Measurements from ENCODE around the gene WWTR1. TPM values are rescaled to one million over a fixed set of nuclear protein-coding genes. Genes with fewer than 3 reads are reported as not detected.
A peak's percentile ranks its signal among the peaks of the same experiment; 100 is the strongest.

WWTR1 gene
- total and polyA plus RNA-seq, 4 donors, result 93.5 to 225 (median 131) TPM

DNA sequence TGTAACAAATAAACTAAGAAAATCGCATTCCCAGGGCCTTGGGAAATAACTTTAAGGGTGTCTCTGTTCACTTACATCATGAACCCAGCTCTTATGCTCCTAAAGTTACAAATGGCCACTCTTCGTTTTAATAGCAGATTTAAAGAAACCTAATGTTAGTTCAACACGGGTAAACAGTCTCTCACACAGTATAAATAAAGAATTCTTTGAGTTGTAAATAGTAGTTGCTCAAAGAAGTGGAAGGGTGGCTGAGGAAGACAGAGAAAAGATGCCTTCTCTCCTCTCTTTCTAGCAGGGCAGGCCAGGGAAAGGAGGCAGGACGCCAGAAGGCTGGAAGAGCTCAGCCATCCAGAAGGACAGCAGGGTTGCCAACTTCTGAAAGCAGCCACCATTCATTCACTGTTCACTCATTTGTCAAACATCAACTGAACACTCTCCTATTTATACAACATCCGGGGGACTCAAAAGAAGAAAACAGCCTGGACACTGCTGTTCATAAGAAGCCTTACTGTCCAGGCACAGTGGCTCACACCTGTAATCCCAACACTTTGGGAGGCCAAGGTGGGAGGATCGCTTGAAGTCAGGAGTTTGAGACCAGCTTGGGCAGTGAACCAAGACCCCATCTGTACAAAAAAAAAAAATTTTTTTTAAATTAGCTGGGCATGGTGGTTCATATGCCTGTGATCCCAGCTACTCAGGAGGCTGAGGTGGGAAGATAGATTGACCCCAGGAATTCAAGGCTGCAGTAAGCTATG lies 47.3 kb downstream of the WWTR1 start:
- no peak overlapping the region for H3K27ac ChIP-seq (ENCODE audit: low read depth in 1 of 2, low read length in 2 of 2)
- no peaks in the 10 kb centered on the region for H3K9me3 ChIP-seq (ENCODE audit: control insufficient read depth, low read length)
- H3K27me3 ChIP-seq (ENCODE audit: control insufficient read depth in 1 of 2, insufficient read depth in 2 of 2, low read length in 1 of 2), result no peaks in the 10 kb centered on the region
- WGBS, 2 donors, result 21 to 24% methylated on average over 6 of the region's 6 CpGs
- peak; percentile 61 for ATAC-seq (ENCODE audit: low FRiP score)
- H3K4me1 ChIP-seq (ENCODE audit: control insufficient read depth in 1 of 2, insufficient read depth in 2 of 2, low read length in 2 of 2), result peaks cover 6 to 9% of the 10 kb centered on the region in 2 donors
- no peak for DNase-seq
- intact Hi-C loops (cut with DNase I), result no loop called here
- H3K36me3 ChIP-seq (ENCODE audit: control insufficient read depth in 1 of 2, insufficient read depth in 2 of 2, low read length in 1 of 2), result no peaks in the 10 kb centered on the region
- no peak overlapping the region for H3K4me3 ChIP-seq (ENCODE audit: low read length in 2 of 2)

DNA sequence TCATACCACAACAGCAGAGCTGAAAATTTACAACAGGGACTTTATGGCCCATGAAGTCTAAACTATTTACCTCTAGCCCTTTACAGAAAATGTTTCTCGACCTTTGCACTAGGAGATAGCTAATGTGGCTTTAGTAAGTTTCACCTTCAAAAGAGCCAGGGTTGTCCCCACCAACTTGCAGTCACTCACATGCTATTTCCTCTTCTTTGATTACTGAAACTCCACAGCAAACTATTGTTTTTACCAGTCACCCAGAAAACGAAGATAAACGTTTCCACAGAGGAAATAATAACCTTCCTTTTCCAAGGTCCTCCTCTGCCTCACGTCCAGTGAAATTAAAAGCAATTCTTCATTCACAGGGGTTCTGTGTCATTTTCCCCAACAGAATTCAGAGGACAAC lies 48.2 kb downstream of the WWTR1 start:
- Histone ChIP-seq H3K9me3 (ENCODE audit: control insufficient read depth, low read length) (no peaks in the 10 kb centered on the region), H3K27ac (ENCODE audit: low read depth in 1 of 2, low read length in 2 of 2) (no peak overlapping the region), H3K36me3 (ENCODE audit: control insufficient read depth in 1 of 2, insufficient read depth in 2 of 2, low read length in 1 of 2) (no peaks in the 10 kb centered on the region), H3K27me3 (ENCODE audit: control insufficient read depth in 1 of 2, insufficient read depth in 2 of 2, low read length in 1 of 2) (no peaks in the 10 kb centered on the region), H3K4me1 (ENCODE audit: control insufficient read depth in 1 of 2, insufficient read depth in 2 of 2, low read length in 2 of 2) (peaks cover 9 to 12% of the 10 kb centered on the region in 2 donors), H3K4me3 (ENCODE audit: low read length in 2 of 2) (no peak overlapping the region)
- intact Hi-C loops (cut with DNase I), result no loop called here
- no peak for DNase-seq
- 10 to 17% methylated on average over 4 of the region's 4 CpGs for WGBS, 2 donors
- ATAC-seq (ENCODE audit: low FRiP score), result no peak

DNA sequence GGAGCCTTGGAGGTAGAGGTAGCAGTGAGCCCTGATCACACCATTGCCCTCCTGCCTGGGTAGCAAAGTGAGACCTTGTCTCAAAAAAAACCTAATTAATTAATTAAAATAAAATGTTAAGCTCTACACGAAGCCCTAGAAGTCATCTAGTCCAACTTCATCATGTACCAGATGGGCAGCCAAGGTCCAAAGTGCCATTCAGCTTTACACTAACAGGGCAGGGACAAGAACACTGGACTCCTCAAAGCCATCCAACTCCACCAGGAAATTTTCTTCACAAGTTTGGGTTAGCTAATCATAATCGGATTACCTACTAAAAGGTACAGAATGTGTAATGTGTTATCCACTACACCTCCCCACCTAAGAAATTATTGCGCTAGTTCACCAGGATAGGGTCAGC lies 48.8 kb downstream of the WWTR1 start:
- H3K9me3 ChIP-seq (ENCODE audit: control insufficient read depth, low read length), result no peaks in the 10 kb centered on the region
- peaks cover 8 to 12% of the 10 kb centered on the region in 2 donors for H3K4me1 ChIP-seq (ENCODE audit: control insufficient read depth in 1 of 2, insufficient read depth in 2 of 2, low read length in 2 of 2)
- no peaks in the 10 kb centered on the region for H3K36me3 ChIP-seq (ENCODE audit: control insufficient read depth in 1 of 2, insufficient read depth in 2 of 2, low read length in 1 of 2)
- H3K27me3 ChIP-seq (ENCODE audit: control insufficient read depth in 1 of 2, insufficient read depth in 2 of 2, low read length in 1 of 2), result no peaks in the 10 kb centered on the region
- WGBS, 2 donors, result 69 to 73% methylated on average over 3 of the region's 3 CpGs
- DNase-seq (no peak), ATAC-seq (ENCODE audit: low FRiP score) (no peak)
- no peak overlapping the region for H3K4me3 ChIP-seq (ENCODE audit: low read length in 2 of 2)
- intact Hi-C loops (cut with DNase I), result no loop called here
- H3K27ac ChIP-seq (ENCODE audit: low read depth in 1 of 2, low read length in 2 of 2), result no peak overlapping the region

DNA sequence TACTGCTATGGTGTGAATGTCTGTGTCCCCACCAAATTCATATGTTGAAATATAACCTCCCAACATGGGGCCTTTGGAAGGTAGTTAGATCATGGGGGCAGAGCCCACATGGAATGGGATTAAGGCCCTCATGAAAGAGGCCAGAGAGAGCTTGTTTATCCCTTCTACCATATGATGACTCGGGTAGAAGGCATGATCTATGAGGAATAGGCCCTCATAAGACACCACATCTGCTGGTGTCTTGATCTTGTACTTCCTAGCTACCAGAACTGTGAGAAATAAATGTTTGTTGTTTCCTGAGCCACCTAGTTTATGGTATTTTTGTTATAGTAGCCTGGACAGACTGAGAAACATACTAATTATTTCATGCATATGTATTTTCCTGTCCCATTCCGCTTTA lies 51.9 kb downstream of the WWTR1 start:
- H3K4me3 ChIP-seq (ENCODE audit: low read length in 2 of 2), result no peak overlapping the region
- peaks cover 4 to 13% of the 10 kb centered on the region in 2 donors for H3K4me1 ChIP-seq (ENCODE audit: control insufficient read depth in 1 of 2, insufficient read depth in 2 of 2, low read length in 2 of 2)
- H3K36me3 ChIP-seq (ENCODE audit: control insufficient read depth in 1 of 2, insufficient read depth in 2 of 2, low read length in 1 of 2), result no peaks in the 10 kb centered on the region
- H3K27ac ChIP-seq (ENCODE audit: low read depth in 1 of 2, low read length in 2 of 2), result no peak overlapping the region
- no peaks in the 10 kb centered on the region for H3K9me3 ChIP-seq (ENCODE audit: control insufficient read depth, low read length)
- DNase-seq (no peak), ATAC-seq (ENCODE audit: low FRiP score) (no peak)
- no peaks in the 10 kb centered on the region for H3K27me3 ChIP-seq (ENCODE audit: control insufficient read depth in 1 of 2, insufficient read depth in 2 of 2, low read length in 1 of 2)
- 84 to 86% methylated on average over 2 of the region's 2 CpGs for WGBS, 2 donors
- intact Hi-C loops (cut with DNase I), result no loop called here

DNA sequence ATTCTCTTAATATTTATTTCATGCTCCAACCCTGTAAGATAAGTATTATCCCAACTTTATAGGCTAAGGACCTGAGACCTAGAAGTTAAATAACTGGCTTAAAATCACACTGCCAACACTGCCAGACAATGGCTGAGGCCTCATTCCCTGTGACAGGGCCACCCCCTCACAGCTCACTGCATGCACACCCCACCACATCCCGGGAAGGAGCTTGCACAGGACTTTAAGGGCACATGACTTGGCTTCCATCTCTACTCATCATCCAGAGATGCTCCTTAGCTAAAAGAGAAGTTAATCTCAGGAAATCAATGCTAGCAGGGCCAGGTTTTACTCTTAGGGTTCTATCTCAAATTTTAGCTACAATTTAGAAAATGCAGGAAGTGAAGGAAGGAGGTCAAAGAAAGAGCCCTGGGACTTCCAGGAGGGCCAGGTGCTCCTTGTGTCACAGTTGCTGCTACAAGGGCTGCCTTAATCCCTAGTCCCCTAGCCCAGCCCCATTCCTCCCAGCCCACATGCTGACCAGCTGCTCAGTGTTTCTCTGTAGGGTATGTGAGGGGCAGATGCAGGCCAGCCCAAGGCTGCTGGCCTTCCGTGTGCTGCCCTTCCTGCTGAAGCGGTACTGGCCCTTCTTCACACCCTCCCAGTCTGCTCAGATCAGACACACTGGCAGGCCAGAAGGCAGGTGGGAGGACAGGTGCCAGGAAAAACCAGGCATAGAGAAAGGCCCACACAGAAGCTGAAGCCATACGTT lies 53.5 kb downstream of the WWTR1 start:
- peaks cover 4 to 11% of the 10 kb centered on the region in 2 donors for H3K4me1 ChIP-seq (ENCODE audit: control insufficient read depth in 1 of 2, insufficient read depth in 2 of 2, low read length in 2 of 2)
- intact Hi-C loops (cut with DNase I), result no loop called here
- no peaks in the 10 kb centered on the region for H3K36me3 ChIP-seq (ENCODE audit: control insufficient read depth in 1 of 2, insufficient read depth in 2 of 2, low read length in 1 of 2)
- peak overlapping the region in 1 of 2 donors; percentile 41 for H3K27ac ChIP-seq (ENCODE audit: low read depth in 1 of 2, low read length in 2 of 2)
- H3K4me3 ChIP-seq (ENCODE audit: low read length in 2 of 2), result no peak overlapping the region
- DNase-seq (no peak), ATAC-seq (ENCODE audit: low FRiP score) (no peak)
- no peaks in the 10 kb centered on the region for H3K9me3 ChIP-seq (ENCODE audit: control insufficient read depth, low read length)
- WGBS, 2 donors, result 37 to 44% methylated on average over 4 of the region's 4 CpGs
- no peaks in the 10 kb centered on the region for H3K27me3 ChIP-seq (ENCODE audit: control insufficient read depth in 1 of 2, insufficient read depth in 2 of 2, low read length in 1 of 2)

DNA sequence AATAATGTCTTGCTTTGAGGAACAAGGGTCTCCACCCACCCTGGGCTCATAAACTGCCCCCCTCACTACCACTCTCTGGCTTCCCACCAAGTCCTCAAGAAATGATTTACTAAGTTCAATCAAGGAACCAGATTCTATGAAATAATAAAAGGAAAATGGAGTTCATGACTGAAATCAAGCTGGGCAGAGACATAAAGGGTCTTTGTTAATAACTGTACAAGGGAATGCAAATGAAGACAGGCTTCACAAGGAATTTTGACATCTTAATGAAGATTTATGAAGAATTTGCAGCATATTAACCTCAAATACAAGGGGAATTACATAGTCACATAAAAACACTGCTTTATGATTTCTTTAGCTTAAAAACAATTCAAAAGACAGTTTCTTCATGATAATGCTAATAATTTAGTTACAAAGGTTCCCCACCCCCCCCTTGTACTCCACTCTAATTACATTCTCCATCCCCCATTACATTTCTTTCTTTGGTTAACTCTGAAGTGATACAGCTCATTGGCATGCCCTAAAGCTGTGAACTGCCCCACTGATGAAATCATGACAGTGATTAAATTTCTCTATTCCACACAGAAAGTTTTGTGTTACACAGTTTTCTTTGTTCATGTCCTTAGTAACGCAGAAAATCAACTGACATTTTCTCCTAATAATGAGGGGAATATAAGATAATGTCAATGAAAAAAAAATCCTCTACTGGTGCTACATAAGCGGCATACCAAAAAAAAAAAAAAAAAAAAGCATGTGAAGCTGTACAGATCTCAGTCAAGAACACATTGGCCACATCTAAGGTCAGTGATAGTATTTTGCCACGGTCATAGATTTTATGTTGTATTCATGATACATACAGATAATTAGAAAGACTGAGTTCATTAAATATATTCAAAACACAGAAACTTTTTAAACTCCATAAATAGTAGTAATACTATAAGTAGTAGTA lies 54.4 kb downstream of the WWTR1 start:
- ATAC-seq (ENCODE audit: low FRiP score) (no peak), DNase-seq (no peak)
- no peak overlapping the region for H3K4me3 ChIP-seq (ENCODE audit: low read length in 2 of 2)
- peaks cover 4 to 11% of the 10 kb centered on the region in 2 donors for H3K4me1 ChIP-seq (ENCODE audit: control insufficient read depth in 1 of 2, insufficient read depth in 2 of 2, low read length in 2 of 2)
- H3K27me3 ChIP-seq (ENCODE audit: control insufficient read depth in 1 of 2, insufficient read depth in 2 of 2, low read length in 1 of 2), result no peaks in the 10 kb centered on the region
- H3K36me3 ChIP-seq (ENCODE audit: control insufficient read depth in 1 of 2, insufficient read depth in 2 of 2, low read length in 1 of 2), result no peaks in the 10 kb centered on the region
- intact Hi-C loops (cut with DNase I), result no loop called here
- no peak overlapping the region for H3K27ac ChIP-seq (ENCODE audit: low read depth in 1 of 2, low read length in 2 of 2)
- H3K9me3 ChIP-seq (ENCODE audit: control insufficient read depth, low read length), result no peaks in the 10 kb centered on the region
- 13 to 17% methylated on average over 3 of the region's 3 CpGs for WGBS, 2 donors

DNA sequence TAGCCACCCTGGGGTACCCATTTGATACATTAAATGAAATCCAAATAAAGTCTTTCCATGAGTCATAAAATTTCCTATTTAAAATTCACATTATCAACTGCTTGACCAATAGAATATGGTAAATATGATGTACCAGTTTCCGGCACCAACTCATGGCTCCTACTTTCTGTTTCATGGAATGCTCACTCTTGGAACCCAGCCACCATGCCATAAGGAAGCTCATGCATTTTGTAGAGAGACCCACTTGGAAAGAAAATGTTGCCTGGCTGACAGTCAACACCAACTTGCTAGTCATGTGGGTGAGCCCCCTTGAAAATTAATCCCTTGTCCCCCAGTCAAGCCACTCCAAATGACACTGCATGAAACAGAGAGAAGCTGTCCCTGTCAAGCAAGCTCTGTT lies 57.2 kb downstream of the WWTR1 start:
- no peak for ATAC-seq (ENCODE audit: low FRiP score)
- Histone ChIP-seq H3K27ac (ENCODE audit: low read depth in 1 of 2, low read length in 2 of 2) (peak overlapping the region in 1 of 2 donors; percentile 36), H3K4me1 (ENCODE audit: control insufficient read depth in 1 of 2, insufficient read depth in 2 of 2, low read length in 2 of 2) (peaks cover 9 to 19% of the 10 kb centered on the region in 2 donors), H3K27me3 (ENCODE audit: control insufficient read depth in 1 of 2, insufficient read depth in 2 of 2, low read length in 1 of 2) (no peaks in the 10 kb centered on the region), H3K36me3 (ENCODE audit: control insufficient read depth in 1 of 2, insufficient read depth in 2 of 2, low read length in 1 of 2) (no peaks in the 10 kb centered on the region), H3K9me3 (ENCODE audit: control insufficient read depth, low read length) (no peaks in the 10 kb centered on the region), H3K4me3 (ENCODE audit: low read length in 2 of 2) (no peak overlapping the region)
- intact Hi-C loops (cut with DNase I), result no loop called here
- DNase-seq, result no peak
- 37 to 52% methylated on average over 1 of the region's 1 CpG for WGBS, 2 donors

DNA sequence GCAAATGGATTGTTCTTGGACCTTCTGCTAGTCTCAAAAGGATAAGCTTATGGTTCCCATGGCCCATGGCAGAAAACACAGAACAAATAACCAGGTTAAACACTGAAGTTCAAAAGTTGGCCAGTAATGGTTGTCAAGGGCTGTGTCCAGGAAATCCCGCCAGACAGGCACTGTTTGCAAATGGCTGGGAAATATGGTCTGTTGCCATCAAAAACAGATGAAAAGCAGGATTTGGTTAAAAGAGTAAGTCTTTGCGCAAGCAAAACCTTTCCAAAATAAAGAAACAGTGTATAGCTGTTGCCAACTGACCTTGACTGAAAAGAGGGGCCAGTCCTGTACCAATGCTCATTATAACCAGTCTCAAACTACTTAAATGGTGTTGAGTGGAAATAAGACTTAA lies 58.6 kb downstream of the WWTR1 start:
- WGBS, 2 donors, result 2 to 4% methylated on average over 2 of the region's 2 CpGs
- intact Hi-C loops (cut with DNase I), result no loop called here
- H3K27me3 ChIP-seq (ENCODE audit: control insufficient read depth in 1 of 2, insufficient read depth in 2 of 2, low read length in 1 of 2), result no peaks in the 10 kb centered on the region
- H3K36me3 ChIP-seq (ENCODE audit: control insufficient read depth in 1 of 2, insufficient read depth in 2 of 2, low read length in 1 of 2), result no peaks in the 10 kb centered on the region
- ATAC-seq (ENCODE audit: low FRiP score) (peak; percentile 82), DNase-seq (peak in 1 of 2 donors; percentile 80)
- H3K4me3 ChIP-seq (ENCODE audit: low read length in 2 of 2), result no peak overlapping the region
- no peaks in the 10 kb centered on the region for H3K9me3 ChIP-seq (ENCODE audit: control insufficient read depth, low read length)
- peak overlapping the region in 1 of 2 donors; percentile 82 for H3K27ac ChIP-seq (ENCODE audit: low read depth in 1 of 2, low read length in 2 of 2)
- H3K4me1 ChIP-seq (ENCODE audit: control insufficient read depth in 1 of 2, insufficient read depth in 2 of 2, low read length in 2 of 2), result peaks cover 5 to 16% of the 10 kb centered on the region in 2 donors

All from aorta (tissue), 5 donors.